ENCODE results near the gene TMEM87A. TPM values are rescaled to one million over a fixed set of nuclear protein-coding genes. Genes with fewer than 3 reads are reported as not detected.

Gene TMEM87A
- total RNA-seq, 1 donor from 2014 or later: 27.7 TPM

DNA sequence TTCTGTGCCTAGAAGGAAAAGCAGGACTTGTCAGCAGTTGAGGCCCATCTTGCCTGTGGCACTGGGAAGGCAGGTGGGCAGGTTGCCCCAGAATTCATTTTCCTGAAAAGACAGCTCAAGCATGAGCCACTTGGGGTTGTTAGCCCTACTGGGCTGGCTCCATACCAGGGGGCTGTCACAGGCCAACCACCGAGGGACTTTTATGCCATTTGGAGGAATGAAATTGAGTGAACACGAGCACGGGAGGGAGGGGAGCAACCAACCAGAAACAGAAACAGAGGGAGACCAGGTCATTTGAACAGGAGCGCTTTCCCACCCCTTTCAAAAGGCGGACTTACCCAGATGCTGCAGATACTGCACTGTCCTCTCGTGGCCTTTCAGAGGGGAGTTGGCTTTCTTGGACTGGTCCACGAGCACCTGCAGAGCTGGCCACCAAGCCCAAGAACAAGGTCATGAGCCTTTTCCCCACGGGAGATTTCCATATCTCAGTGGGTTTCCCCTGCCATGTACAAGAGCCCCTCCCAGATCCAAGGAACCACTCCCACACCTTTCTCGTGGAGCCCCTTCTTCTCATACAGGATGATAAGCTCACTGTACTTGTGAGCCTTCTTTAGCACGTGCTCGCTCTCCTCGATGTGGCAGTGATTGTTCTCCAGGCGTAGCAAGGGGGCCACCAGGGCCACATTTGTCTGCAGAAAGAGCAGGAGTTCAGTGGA lies 106.8 kb downstream of the TMEM87A start:
- no peak for DNase-seq (ENCODE audit: extremely low read depth, low read depth, low spot score)

DNA sequence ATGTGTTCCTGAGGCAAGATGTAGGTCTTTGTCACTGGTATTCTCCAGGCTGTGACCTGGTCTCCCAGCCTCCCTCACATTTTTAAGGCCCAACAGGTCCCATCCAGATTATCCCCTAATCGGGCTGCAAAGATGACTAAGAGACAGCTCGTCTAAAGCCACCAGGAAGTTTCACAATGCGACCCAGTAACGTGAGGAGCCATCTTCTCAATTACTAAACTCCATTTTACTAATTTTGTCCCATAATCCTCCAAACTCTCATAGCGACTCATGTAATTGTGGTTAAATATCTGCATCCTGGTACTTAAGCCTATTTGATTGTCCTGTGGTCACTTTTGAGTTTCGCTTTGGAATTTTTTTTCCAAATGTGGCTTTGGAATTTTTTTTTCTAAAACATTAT lies 108.1 kb downstream of the TMEM87A start:
- no peak for DNase-seq (ENCODE audit: extremely low read depth, low read depth, low spot score)

DNA sequence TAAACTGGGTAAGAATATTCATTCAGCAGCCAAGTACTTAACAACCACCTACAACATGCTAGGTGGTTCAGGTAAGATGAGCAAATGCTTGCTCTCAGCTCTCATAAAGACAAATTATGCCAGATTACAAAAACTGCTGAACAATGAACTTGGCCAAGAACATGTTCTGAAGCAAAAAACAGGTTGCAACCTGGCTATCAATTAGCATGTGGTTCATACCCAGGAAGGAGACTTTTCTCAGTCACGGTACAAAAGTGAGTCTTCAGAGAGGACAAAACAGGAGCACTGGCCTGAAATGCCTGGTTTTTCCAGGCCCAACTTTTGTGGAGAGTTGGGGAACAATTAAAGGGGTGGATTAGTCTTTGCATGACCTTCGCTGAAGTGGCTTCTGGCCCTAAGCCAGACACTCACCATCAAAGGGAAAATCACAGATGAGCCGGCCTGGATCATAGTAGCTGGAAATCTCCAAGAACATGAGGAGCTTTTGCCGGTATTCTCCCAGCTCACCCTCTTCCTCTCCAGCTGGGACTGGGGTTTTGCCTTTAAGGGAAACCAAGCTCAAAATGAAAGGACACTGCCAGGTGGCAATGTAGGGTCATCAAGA lies 109.2 kb downstream of the TMEM87A start:
- DNase-seq (ENCODE audit: extremely low read depth, low read depth, low spot score): no peak

DNA sequence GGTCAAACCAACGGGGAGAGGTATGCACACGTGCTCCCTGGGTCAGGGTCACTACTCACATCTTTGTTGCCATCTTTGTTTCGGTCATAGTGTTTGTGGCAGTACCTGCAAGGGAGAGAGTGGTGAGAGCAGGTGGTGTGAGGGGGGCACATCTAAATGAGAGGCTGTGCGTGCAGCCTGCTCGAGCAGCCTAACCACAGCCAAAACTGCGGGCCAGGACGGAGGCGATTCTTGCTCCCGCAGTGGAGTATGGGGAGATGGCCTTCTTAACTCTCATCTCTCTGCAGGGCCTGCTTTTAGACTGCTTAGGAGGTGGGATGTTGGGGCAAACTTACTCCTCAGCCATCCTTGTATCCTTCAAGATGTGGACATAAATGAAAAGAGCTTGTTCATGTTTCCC lies 109.9 kb downstream of the TMEM87A start:
- no peak for DNase-seq (ENCODE audit: extremely low read depth, low read depth, low spot score)

Other genes with a start within 250 kb of the TMEM87A start
- not detected in 2 replicates for gene PLA2G4D, start 178.9 kb downstream of the TMEM87A start, total RNA-seq
- gene PLA2G4F, start 116.8 kb downstream of the TMEM87A start, total RNA-seq: not detected in 2 replicates
- 53.6 and 57.1 TPM in 2 replicates for gene VPS39, start 65.1 kb downstream of the TMEM87A start, total RNA-seq
- gene GANC, start 232 bp downstream of the TMEM87A start, total RNA-seq: 12.1 and 14.1 TPM in 2 replicates
- 4.1 TPM in 1 of 2 replicates, not detected in the other for gene CAPN3, start 86.1 kb upstream of the TMEM87A start, total RNA-seq
- 28.5 and 34.4 TPM in 2 replicates for gene ZNF106, start 217.7 kb upstream of the TMEM87A start, total RNA-seq
- gene SNAP23, start 222.2 kb upstream of the TMEM87A start, total RNA-seq: 106 and 118 TPM in 2 replicates

Measured in glomerular endothelial cell (primary cell).